HepG2 (cell line): Measurements from ENCODE around the gene RMDN2. TPM values are rescaled to one million over a fixed set of nuclear protein-coding genes. Genes with fewer than 3 reads are reported as not detected.

Experiments
- BORCS8-MEF2B ChIP-seq: sonication (generic); formaldehyde crosslinking; IDR thresholded peaks from 2 replicates; pipeline ENCODE4 v1.8.0; 2022; ENCODE audit warnings: mild to moderate bottlenecking, missing genetic modification reagents
- DR1 ChIP-seq: sonication (generic); formaldehyde crosslinking; IDR thresholded peaks from 2 replicates; pipeline ENCODE4 v1.8.0; 2021; ENCODE audit warnings: mild to moderate bottlenecking, missing genetic modification reagents, inconsistent platforms
- FOXP1 ChIP-seq, 2 experiments: fragments of 450-650 bp in 1 of 2; IDR thresholded peaks; 2 replicates each; pipeline ENCODE4 v1.6.1; 2017 to 2018; ENCODE audit warnings: antibody characterized with exemption in 1 of 2
- MAFG ChIP-seq: sonication (generic); formaldehyde crosslinking; IDR thresholded peaks from 2 replicates; pipeline ENCODE4 v1.5.1; 2020; ENCODE audit warnings: mild to moderate bottlenecking, missing genetic modification reagents
- MIER3 ChIP-seq: IDR thresholded peaks from 2 replicates; pipeline ENCODE4 v1.6.1; 2016; ENCODE audit warnings: missing compliant biosample characterization, borderline replicate concordance
- SIN3A ChIP-seq: IDR thresholded peaks from 2 replicates; pipeline ENCODE4 v1.6.1; 2011; ENCODE audit warnings: low read depth, mild to moderate bottlenecking, control low read depth, low read length, borderline replicate concordance
- SNAI1 ChIP-seq: sonication (generic); formaldehyde crosslinking; IDR thresholded peaks from 2 replicates; pipeline ENCODE4 v1.5.0; 2020; ENCODE audit warnings: mild to moderate bottlenecking, missing genetic modification reagents, borderline replicate concordance
- STAT5B ChIP-seq: sonication (generic); formaldehyde crosslinking; IDR thresholded peaks from 2 replicates; pipeline ENCODE4 v1.4.0; 2020; ENCODE audit warnings: missing genetic modification reagents
- TBX2 ChIP-seq: sonication (generic); formaldehyde crosslinking; IDR thresholded peaks from 2 replicates; pipeline ENCODE4 v1.5.0; 2020; ENCODE audit warnings: missing genetic modification reagents, mild to moderate bottlenecking, borderline replicate concordance
- U2AF2 ChIP-seq: fragments of 200-400 bp; formaldehyde crosslinking; IDR thresholded peaks from 2 replicates; pipeline ENCODE4 v1.6.1; 2017; ENCODE audit warnings: low read depth, mild to moderate bottlenecking, low read length
- ZBTB7A ChIP-seq: sonication (generic); formaldehyde crosslinking; IDR thresholded peaks from 2 replicates; pipeline ENCODE4 v1.8.0; 2022; ENCODE audit warnings: mild to moderate bottlenecking, missing genetic modification reagents
- ZNF281 ChIP-seq: sonication (generic); formaldehyde crosslinking; IDR thresholded peaks from 2 replicates; pipeline ENCODE4 v1.4.0; 2020; ENCODE audit warnings: missing genetic modification reagents, borderline replicate concordance
- ZNF432 ChIP-seq: sonication (generic); formaldehyde crosslinking; IDR thresholded peaks from 2 replicates; pipeline ENCODE4 v1.5.0; 2020; ENCODE audit warnings: missing genetic modification reagents, mild to moderate bottlenecking, borderline replicate concordance
- polyA plus RNA-seq, 8 experiments: library from polyadenylated mRNA; depleted of rRNA in 3 of 8; stranded (reverse) in 7 of 8; unstranded in 1 of 8; fragments of >200 nt; fragmentation: Illumina TruSeq in 4 of 8; extraction: Trizol in 4 of 8; gene quantifications; 2 replicates each; pipeline versions ENCODE4 v1.2.1 to v1.2.3, GENCODE V29; 2011 to 2016; ENCODE audit warnings: low read depth in 4 of 8, missing spikeins in 1 of 8, mixed read lengths in 1 of 8; ENCODE audit not compliant: insufficient read depth in 1 of 8
- total RNA-seq, 5 experiments: library from RNA; depleted of rRNA; stranded (reverse); fragments of >200 nt; fragmentation: Illumina TruSeq; extraction: Trizol; gene quantifications; 2 replicates each; pipeline ENCODE4 v1.2.3, GENCODE V29; 2016; ENCODE audit warnings: low read depth in 1 of 5
- TF ChIP-seq, protein P1 (sequence below): sonication (generic); formaldehyde crosslinking; IDR thresholded peaks from 2 replicates; pipeline ENCODE4 v1.5.1; 2020; ENCODE audit warnings: mild to moderate bottlenecking, missing genetic modification reagents
- TF ChIP-seq, protein P2 (sequence below): sonication (generic); formaldehyde crosslinking; IDR thresholded peaks from 2 replicates; pipeline ENCODE4 v1.9.0; 2021; ENCODE audit warnings: missing genetic modification reagents, borderline replicate concordance
- TF ChIP-seq, protein P3 (sequence below): sonication (generic); formaldehyde crosslinking; IDR thresholded peaks from 2 replicates; pipeline ENCODE4 v1.5.0; 2020; ENCODE audit warnings: mild to moderate bottlenecking, missing genetic modification reagents, borderline replicate concordance

The RMDN2 gene
- total and polyA plus RNA-seq, 2 of the 13 experiments (the other 11 are each of a cell fraction or from before 2014, with no cell fraction given) = 2.3 to 8.9 TPM

DNA sequence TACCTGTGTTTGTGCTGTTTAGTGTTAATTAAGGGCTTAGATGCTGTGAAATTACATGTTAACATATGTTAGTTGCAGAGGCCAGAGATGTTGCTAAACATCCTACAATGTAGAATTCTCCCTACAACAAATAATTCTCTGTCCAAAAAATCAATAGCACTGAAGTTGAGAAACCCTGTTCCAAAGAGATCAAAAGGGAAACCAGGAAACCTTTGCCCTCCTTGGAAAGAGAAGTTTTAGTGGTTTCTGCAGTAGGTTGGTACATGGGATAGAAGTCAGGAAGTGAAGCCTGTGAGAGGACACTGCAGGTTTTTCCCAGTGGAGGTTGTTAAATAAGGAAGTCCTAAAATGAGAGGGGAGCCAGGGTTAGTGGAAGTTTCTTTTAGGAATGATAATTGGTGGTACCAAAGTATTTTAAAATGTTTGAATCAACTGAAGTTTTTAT, 6.3 kb upstream of the RMDN2 start (continued):
- TF ChIP-seq, protein P1, sequence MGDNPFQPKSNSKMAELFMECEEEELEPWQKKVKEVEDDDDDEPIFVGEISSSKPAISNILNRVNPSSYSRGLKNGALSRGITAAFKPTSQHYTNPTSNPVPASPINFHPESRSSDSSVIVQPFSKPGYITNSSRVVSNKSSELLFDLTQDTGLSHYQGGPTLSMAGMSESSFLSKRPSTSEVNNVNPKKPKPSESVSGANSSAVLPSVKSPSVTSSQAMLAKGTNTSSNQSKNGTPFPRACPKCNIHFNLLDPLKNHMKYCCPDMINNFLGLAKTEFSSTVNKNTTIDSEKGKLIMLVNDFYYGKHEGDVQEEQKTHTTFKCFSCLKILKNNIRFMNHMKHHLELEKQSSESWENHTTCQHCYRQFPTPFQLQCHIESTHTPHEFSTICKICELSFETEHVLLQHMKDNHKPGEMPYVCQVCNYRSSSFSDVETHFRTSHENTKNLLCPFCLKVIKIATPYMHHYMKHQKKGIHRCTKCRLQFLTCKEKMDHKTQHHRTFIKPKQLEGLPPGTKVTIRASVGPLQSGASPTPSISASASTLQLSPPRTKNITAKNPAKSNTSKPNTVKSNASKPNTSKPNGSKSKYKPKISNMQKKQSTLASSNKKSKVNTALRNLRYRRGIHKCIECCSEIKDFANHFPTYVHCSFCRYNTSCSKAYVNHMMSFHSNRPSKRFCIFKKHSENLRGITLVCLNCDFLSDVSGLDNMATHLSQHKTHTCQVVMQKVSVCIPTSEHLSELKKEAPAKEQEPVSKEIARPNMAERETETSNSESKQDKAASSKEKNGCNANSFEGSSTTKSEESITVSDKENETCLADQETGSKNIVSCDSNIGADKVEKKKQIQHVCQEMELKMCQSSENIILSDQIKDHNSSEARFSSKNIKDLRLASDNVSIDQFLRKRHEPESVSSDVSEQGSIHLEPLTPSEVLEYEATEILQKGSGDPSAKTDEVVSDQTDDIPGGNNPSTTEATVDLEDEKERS = peak; percentile 98
- TF ChIP-seq ZBTB7A (CRISPR knock-in tag) (no peak), SIN3A (0 out of 2 replicates have a peak, but pooled peaks have one; percentile 35), BORCS8-MEF2B (no peak), STAT5B (CRISPR knock-in tag) (0 out of 2 replicates have a peak, but pooled peaks have one; percentile 50), ZNF281 (CRISPR knock-in tag) (peak; percentile 71; the same call in 1 of the 2 replicates), MIER3 (peak; percentile 96), FOXP1 (IDR thresholded peaks at IDR 0.05) (0 out of 2 replicates have a peak, but pooled peaks have one; percentile 41), FOXP1 (CRISPR knock-in tag; IDR thresholded peaks at IDR 0.05) (peak; percentile 96), MAFG (CRISPR knock-in tag) (no peak), TBX2 (CRISPR knock-in tag) (peak; percentile 97), DR1 (CRISPR knock-in tag) (no peak), U2AF2 (no peak), SNAI1 (CRISPR knock-in tag) (no peak), ZNF432 (CRISPR knock-in tag) (no peak)
- TF ChIP-seq, protein P2, sequence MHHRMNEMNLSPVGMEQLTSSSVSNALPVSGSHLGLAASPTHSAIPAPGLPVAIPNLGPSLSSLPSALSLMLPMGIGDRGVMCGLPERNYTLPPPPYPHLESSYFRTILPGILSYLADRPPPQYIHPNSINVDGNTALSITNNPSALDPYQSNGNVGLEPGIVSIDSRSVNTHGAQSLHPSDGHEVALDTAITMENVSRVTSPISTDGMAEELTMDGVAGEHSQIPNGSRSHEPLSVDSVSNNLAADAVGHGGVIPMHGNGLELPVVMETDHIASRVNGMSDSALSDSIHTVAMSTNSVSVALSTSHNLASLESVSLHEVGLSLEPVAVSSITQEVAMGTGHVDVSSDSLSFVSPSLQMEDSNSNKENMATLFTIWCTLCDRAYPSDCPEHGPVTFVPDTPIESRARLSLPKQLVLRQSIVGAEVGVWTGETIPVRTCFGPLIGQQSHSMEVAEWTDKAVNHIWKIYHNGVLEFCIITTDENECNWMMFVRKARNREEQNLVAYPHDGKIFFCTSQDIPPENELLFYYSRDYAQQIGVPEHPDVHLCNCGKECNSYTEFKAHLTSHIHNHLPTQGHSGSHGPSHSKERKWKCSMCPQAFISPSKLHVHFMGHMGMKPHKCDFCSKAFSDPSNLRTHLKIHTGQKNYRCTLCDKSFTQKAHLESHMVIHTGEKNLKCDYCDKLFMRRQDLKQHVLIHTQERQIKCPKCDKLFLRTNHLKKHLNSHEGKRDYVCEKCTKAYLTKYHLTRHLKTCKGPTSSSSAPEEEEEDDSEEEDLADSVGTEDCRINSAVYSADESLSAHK (CRISPR knock-in tag) = no peak
- TF ChIP-seq, protein P3, sequence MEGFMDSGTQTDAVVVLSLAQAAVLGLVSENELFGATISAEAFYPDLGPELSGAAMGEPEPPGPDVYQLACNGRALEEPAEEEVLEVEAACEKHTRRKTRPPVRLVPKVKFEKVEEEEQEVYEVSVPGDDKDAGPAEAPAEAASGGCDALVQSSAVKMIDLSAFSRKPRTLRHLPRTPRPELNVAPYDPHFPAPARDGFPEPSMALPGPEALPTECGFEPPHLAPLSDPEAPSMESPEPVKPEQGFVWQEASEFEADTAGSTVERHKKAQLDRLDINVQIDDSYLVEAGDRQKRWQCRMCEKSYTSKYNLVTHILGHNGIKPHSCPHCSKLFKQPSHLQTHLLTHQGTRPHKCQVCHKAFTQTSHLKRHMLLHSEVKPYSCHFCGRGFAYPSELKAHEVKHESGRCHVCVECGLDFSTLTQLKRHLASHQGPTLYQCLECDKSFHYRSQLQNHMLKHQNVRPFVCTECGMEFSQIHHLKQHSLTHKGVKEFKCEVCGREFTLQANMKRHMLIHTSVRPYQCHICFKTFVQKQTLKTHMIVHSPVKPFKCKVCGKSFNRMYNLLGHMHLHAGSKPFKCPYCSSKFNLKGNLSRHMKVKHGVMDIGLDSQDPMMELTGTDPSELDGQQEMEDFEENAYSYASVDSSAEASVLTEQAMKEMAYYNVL = peak; percentile 86; the same call in 1 of the 2 replicates
